ENCODE measurements around the gene CTTNBP2.
A peak's percentile ranks its signal among the peaks of the same experiment; 100 is the strongest.

Gene CTTNBP2

GRCh38 chr7:117750612-117751563 lies 122.4 kb downstream of the CTTNBP2 start:
- Histone ChIP-seq H3K27me3 (ENCODE audit: insufficient read depth, low read length) (no peaks in the 10 kb centered on the region), H2BK5ac (ENCODE audit: low read depth, low read length, poor library complexity) (no peak overlapping the region), H2BK12ac (ENCODE audit: low read length) (no peak overlapping the region), H3K4ac (ENCODE audit: low read depth, low read length) (no peak overlapping the region), H2AFZ (ENCODE audit: insufficient read depth, low read length, poor library complexity) (no peak overlapping the region), H4K12ac (ENCODE audit: low read depth, low read length) (no peak overlapping the region), H3K79me1 (ENCODE audit: low read length) (no peaks in the 10 kb centered on the region), H3K4me3 (ENCODE audit: low read depth, low read length) (no peak overlapping the region), H3K18ac (ENCODE audit: low read length) (no peak overlapping the region), H3K36me3 (ENCODE audit: control insufficient read depth in 1 of 2, insufficient read depth in 2 of 2, low read length in 2 of 2) (peaks cover 8 to 14% of the 10 kb centered on the region in 2 experiments), H2BK120ac (ENCODE audit: insufficient read depth, low read length, poor library complexity) (no peak overlapping the region), H3K4me2 (ENCODE audit: low read length) (no peak overlapping the region), H3K27ac (ENCODE audit: low read depth, low read length) (no peak overlapping the region), H4K8ac (ENCODE audit: low read depth, low read length) (no peak overlapping the region), H3K9ac (ENCODE audit: low read length) (no peak overlapping the region), H3K9me3 (ENCODE audit: insufficient read depth, low read depth, low read length) (no peaks in the 10 kb centered on the region), H4K91ac (ENCODE audit: low read depth, low read length) (no peak overlapping the region), H2AK5ac (ENCODE audit: low read length) (no peak overlapping the region), H3K23ac (ENCODE audit: low read length) (no peak overlapping the region), H3K14ac (ENCODE audit: low read length) (no peak overlapping the region), H3K4me1 (ENCODE audit: control insufficient read depth in 1 of 2, insufficient read depth in 2 of 2, low read length in 2 of 2) (peaks cover 0 to 5% of the 10 kb centered on the region in 2 experiments), H3K79me2 (ENCODE audit: control insufficient read depth, insufficient read depth, low read length, poor library complexity) (no peaks in the 10 kb centered on the region)
- WGBS (ENCODE audit: extremely low coverage, insufficient coverage, insufficient read length): no CpG with 5 or more reads among the region's 8 CpGs
- DNase-seq: peak in 1 of 2 donors; percentile 61

- Histone ChIP-seq H2AK5ac (ENCODE audit: low read length) (no peak overlapping the region), H4K8ac (ENCODE audit: low read depth, low read length) (no peak overlapping the region), H3K23ac (ENCODE audit: low read length) (no peak overlapping the region), H3K79me1 (ENCODE audit: low read length) (no peaks in the 10 kb centered on the region), H3K4me2 (ENCODE audit: low read length) (no peak overlapping the region), H3K36me3 (ENCODE audit: control insufficient read depth in 1 of 2, insufficient read depth in 2 of 2, low read length in 2 of 2) (peaks cover 14 to 38% of the 10 kb centered on the region in 2 experiments), H2AFZ (ENCODE audit: insufficient read depth, low read length, poor library complexity) (no peak overlapping the region), H2BK12ac (ENCODE audit: low read length) (no peak overlapping the region), H3K27me3 (ENCODE audit: insufficient read depth, low read length) (no peaks in the 10 kb centered on the region), H3K9ac (ENCODE audit: low read length) (no peak overlapping the region), H3K4ac (ENCODE audit: low read depth, low read length) (no peak overlapping the region), H2BK5ac (ENCODE audit: low read depth, low read length, poor library complexity) (no peak overlapping the region), H3K27ac (ENCODE audit: low read depth, low read length) (no peak overlapping the region), H3K9me3 (ENCODE audit: insufficient read depth, low read depth, low read length) (peaks cover 2% of the 10 kb centered on the region), H3K18ac (ENCODE audit: low read length) (no peak overlapping the region), H3K79me2 (ENCODE audit: control insufficient read depth, insufficient read depth, low read length, poor library complexity) (no peaks in the 10 kb centered on the region), H3K4me1 (ENCODE audit: control insufficient read depth in 1 of 2, insufficient read depth in 2 of 2, low read length in 2 of 2) (peaks cover 0 to 2% of the 10 kb centered on the region in 2 experiments), H4K12ac (ENCODE audit: low read depth, low read length) (no peak overlapping the region), H2BK120ac (ENCODE audit: insufficient read depth, low read length, poor library complexity) (no peak overlapping the region), H4K91ac (ENCODE audit: low read depth, low read length) (no peak overlapping the region), H3K4me3 (ENCODE audit: low read depth, low read length) (no peak overlapping the region), H3K14ac (ENCODE audit: low read length) (no peak overlapping the region)
- no peak for DNase-seq
- WGBS (ENCODE audit: extremely low coverage, insufficient coverage, insufficient read length): no CpG with 5 or more reads among the region's 4 CpGs
Measured at GRCh38 chr7:117741962-117742361, 131.3 kb downstream of the CTTNBP2 start.

DNA sequence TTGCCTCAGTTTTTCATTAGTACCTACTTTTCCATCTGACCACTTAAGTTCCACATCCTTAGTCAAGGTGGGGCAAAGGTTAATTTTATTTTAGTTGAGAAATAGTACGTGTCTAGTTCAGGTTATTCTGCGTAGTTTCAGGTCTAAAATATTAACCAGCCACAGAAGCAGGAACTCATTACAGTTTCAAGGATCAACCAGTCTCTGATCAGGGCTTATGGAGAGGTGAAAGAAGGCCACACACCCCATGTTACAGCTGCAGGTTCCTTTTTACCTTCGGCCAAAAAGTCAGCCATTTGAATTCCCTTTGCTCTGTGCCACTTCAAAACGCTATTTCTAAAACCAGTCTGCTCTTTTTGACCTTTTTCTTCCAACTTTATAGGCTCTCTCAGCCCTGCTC lies 134.2 kb downstream of the CTTNBP2 start:
- no peak overlapping the region for H3K4me3 ChIP-seq (ENCODE audit: low read depth, low read length)
- no peak overlapping the region for H3K4me2 ChIP-seq (ENCODE audit: low read length)
- no peaks in the 10 kb centered on the region for H3K79me2 ChIP-seq (ENCODE audit: control insufficient read depth, insufficient read depth, low read length, poor library complexity)
- no peaks in the 10 kb centered on the region for H3K79me1 ChIP-seq (ENCODE audit: low read length)
- no peak overlapping the region for H2AK5ac ChIP-seq (ENCODE audit: low read length)
- DNase-seq: no peak
- peaks cover 14 to 33% of the 10 kb centered on the region in 2 experiments for H3K36me3 ChIP-seq (ENCODE audit: control insufficient read depth in 1 of 2, insufficient read depth in 2 of 2, low read length in 2 of 2)
- no peak overlapping the region for H2AFZ ChIP-seq (ENCODE audit: insufficient read depth, low read length, poor library complexity)
- no peak overlapping the region for H4K91ac ChIP-seq (ENCODE audit: low read depth, low read length)
- H3K9ac ChIP-seq (ENCODE audit: low read length): no peak overlapping the region
- no peak overlapping the region for H2BK120ac ChIP-seq (ENCODE audit: insufficient read depth, low read length, poor library complexity)
- H3K27me3 ChIP-seq (ENCODE audit: insufficient read depth, low read length): no peaks in the 10 kb centered on the region
- no peak overlapping the region for H2BK5ac ChIP-seq (ENCODE audit: low read depth, low read length, poor library complexity)
- no peak overlapping the region for H3K23ac ChIP-seq (ENCODE audit: low read length)
- H2BK12ac ChIP-seq (ENCODE audit: low read length): no peak overlapping the region
- no peak overlapping the region for H3K4ac ChIP-seq (ENCODE audit: low read depth, low read length)
- H3K18ac ChIP-seq (ENCODE audit: low read length): no peak overlapping the region
- no peak overlapping the region for H3K27ac ChIP-seq (ENCODE audit: low read depth, low read length)
- no peak overlapping the region for H4K12ac ChIP-seq (ENCODE audit: low read depth, low read length)
- peaks cover 2% of the 10 kb centered on the region for H3K9me3 ChIP-seq (ENCODE audit: insufficient read depth, low read depth, low read length)
- peaks cover 0 to 2% of the 10 kb centered on the region in 2 experiments for H3K4me1 ChIP-seq (ENCODE audit: control insufficient read depth in 1 of 2, insufficient read depth in 2 of 2, low read length in 2 of 2)
- H3K14ac ChIP-seq (ENCODE audit: low read length): no peak overlapping the region
- no peak overlapping the region for H4K8ac ChIP-seq (ENCODE audit: low read depth, low read length)
- no CpG with 5 or more reads among the region's 4 CpGs for WGBS (ENCODE audit: extremely low coverage, insufficient coverage, insufficient read length)

DNA sequence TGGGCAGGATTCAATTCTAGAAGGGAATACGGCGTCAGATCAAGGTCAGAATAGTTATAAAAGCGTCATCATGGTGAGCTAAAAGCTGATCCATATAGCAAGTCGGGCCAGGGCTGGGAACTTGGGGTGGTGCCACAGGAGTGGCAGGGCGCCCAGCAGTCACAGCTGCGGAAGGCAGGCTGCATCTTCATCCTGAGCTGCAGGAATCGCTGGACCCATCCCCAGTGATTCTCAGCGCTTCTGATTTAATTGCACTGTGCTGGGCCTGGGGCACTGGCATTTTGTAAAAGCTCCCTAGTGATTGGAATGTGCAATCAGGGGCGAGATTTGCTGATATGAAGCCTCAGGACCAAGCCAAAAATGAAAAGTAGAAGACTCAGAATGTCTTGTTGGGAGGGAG lies 135.3 kb downstream of the CTTNBP2 start:
- no peak overlapping the region for H2BK120ac ChIP-seq (ENCODE audit: insufficient read depth, low read length, poor library complexity)
- no CpG with 5 or more reads among the region's 9 CpGs for WGBS (ENCODE audit: extremely low coverage, insufficient coverage, insufficient read length)

More for the DNA sequence above, 135.3 kb downstream of the CTTNBP2 start:
- no peak overlapping the region for H2BK12ac ChIP-seq (ENCODE audit: low read length)
- H2BK5ac ChIP-seq (ENCODE audit: low read depth, low read length, poor library complexity): no peak overlapping the region
- H3K79me2 ChIP-seq (ENCODE audit: control insufficient read depth, insufficient read depth, low read length, poor library complexity): no peaks in the 10 kb centered on the region
- no peak overlapping the region for H3K14ac ChIP-seq (ENCODE audit: low read length)
- H4K12ac ChIP-seq (ENCODE audit: low read depth, low read length): no peak overlapping the region
- no peak overlapping the region for H3K18ac ChIP-seq (ENCODE audit: low read length)
- no peak overlapping the region for H3K4me2 ChIP-seq (ENCODE audit: low read length)
- H3K4me1 ChIP-seq (ENCODE audit: control insufficient read depth in 1 of 2, insufficient read depth in 2 of 2, low read length in 2 of 2): peaks cover 0 to 2% of the 10 kb centered on the region in 2 experiments
- H3K27ac ChIP-seq (ENCODE audit: low read depth, low read length): no peak overlapping the region
- no peak overlapping the region for H3K9ac ChIP-seq (ENCODE audit: low read length)
- no peak overlapping the region for H2AK5ac ChIP-seq (ENCODE audit: low read length)
- H3K36me3 ChIP-seq (ENCODE audit: control insufficient read depth in 1 of 2, insufficient read depth in 2 of 2, low read length in 2 of 2): peaks cover 16 to 36% of the 10 kb centered on the region in 2 experiments
- no peak overlapping the region for H2AFZ ChIP-seq (ENCODE audit: insufficient read depth, low read length, poor library complexity)
- H3K27me3 ChIP-seq (ENCODE audit: insufficient read depth, low read length): no peaks in the 10 kb centered on the region
- no peak overlapping the region for H4K8ac ChIP-seq (ENCODE audit: low read depth, low read length)
- DNase-seq: no peak
- no peak overlapping the region for H3K23ac ChIP-seq (ENCODE audit: low read length)
- no peak overlapping the region for H4K91ac ChIP-seq (ENCODE audit: low read depth, low read length)
- H3K79me1 ChIP-seq (ENCODE audit: low read length): no peaks in the 10 kb centered on the region
- H3K9me3 ChIP-seq (ENCODE audit: insufficient read depth, low read depth, low read length): peaks cover 3% of the 10 kb centered on the region
- H3K4me3 ChIP-seq (ENCODE audit: low read depth, low read length): no peak overlapping the region
- no peak overlapping the region for H3K4ac ChIP-seq (ENCODE audit: low read depth, low read length)

Measured in trophoblast cell (in vitro differentiated cells and primary cell).